Keratinocyte (primary cell): ENCODE measurements around the gene CYP2S1. TPM values are rescaled to one million over a fixed set of nuclear protein-coding genes. Genes with fewer than 3 reads are reported as not detected.

ENCODE experiments used
- DNase-seq: peaks from one replicate; pipeline ENCODE4 v3.0.0-alpha.2; 2011; ENCODE audit warnings: low read depth, missing footprints, low spot score
- FAIRE-seq: peaks from 2 replicates; lab custom pipeline; 2011; peaks lifted over from hg19 to GRCh38; lab: Jason Lieb, UNC
- H2AFZ ChIP-seq: 2 replicates; pipeline ENCODE4 v1.6.0; 2012; ENCODE audit warnings: low read length, control low read depth, inconsistent platforms; ENCODE audit not compliant: control insufficient read depth
- H3K27ac ChIP-seq: 2 replicates; pipeline ENCODE4 v1.5.1; 2011; ENCODE audit warnings: low read length; ENCODE audit not compliant: control insufficient read depth, insufficient read depth
- H3K27me3 ChIP-seq: 3 replicates; pipeline ENCODE4 v1.6.0; 2011; ENCODE audit warnings: low read length; ENCODE audit not compliant: control insufficient read depth, insufficient read depth; ENCODE audit errors: extremely low read depth
- H3K36me3 ChIP-seq, 2 experiments: 2 replicates in 1 of 2; 3 replicates in 1 of 2; pipeline ENCODE4 v1.5.1; 2011; ENCODE audit warnings: low read length in 2 of 2, mild to moderate bottlenecking in 1 of 2; ENCODE audit not compliant: control insufficient read depth in 2 of 2, insufficient read depth in 2 of 2; ENCODE audit errors: extremely low read depth in 1 of 2
- H3K4me1 ChIP-seq: 3 replicates; pipeline ENCODE4 v1.5.1; 2011; ENCODE audit warnings: low read length; ENCODE audit not compliant: control insufficient read depth, insufficient read depth; ENCODE audit errors: extremely low read depth
- H3K4me2 ChIP-seq: 3 replicates; pipeline ENCODE4 v1.6.0; 2011; ENCODE audit warnings: low read depth, low read length; ENCODE audit not compliant: control insufficient read depth, insufficient read depth; ENCODE audit errors: extremely low read depth
- H3K4me3 ChIP-seq, 3 experiments: fragments of 200-600 bp in 1 of 3; sonication (generic) in 1 of 3; 2 replicates in 2 of 3; 3 replicates in 1 of 3; pipeline ENCODE4 v1.5.1; 2011 to 2016; ENCODE audit warnings: low read length in 3 of 3, mild to moderate bottlenecking in 3 of 3, control low read depth in 2 of 3, inconsistent platforms in 1 of 3, low read depth in 1 of 3, mixed read lengths in 1 of 3, mixed run types in 1 of 3, moderate library complexity in 1 of 3; ENCODE audit not compliant: control insufficient read depth in 2 of 3, insufficient read depth in 2 of 3; ENCODE audit errors: extremely low read depth in 1 of 3
- H3K79me2 ChIP-seq: 2 replicates; pipeline ENCODE4 v1.6.0; 2012; ENCODE audit warnings: low read length; ENCODE audit not compliant: control insufficient read depth, insufficient read depth
- H3K9ac ChIP-seq: 3 replicates; pipeline ENCODE4 v1.6.0; 2011; ENCODE audit warnings: low read length; ENCODE audit not compliant: control insufficient read depth, insufficient read depth; ENCODE audit errors: extremely low read depth
- H3K9me1 ChIP-seq: 3 replicates; pipeline ENCODE4 v1.6.0; 2011; ENCODE audit warnings: low read length; ENCODE audit not compliant: control insufficient read depth, insufficient read depth; ENCODE audit errors: extremely low read depth
- H3K9me3 ChIP-seq: 2 replicates; pipeline ENCODE4 v1.5.1; 2012; ENCODE audit warnings: low read depth, low read length; ENCODE audit not compliant: control insufficient read depth
- H4K20me1 ChIP-seq: 3 replicates; pipeline ENCODE4 v1.6.0; 2011; ENCODE audit warnings: low read length; ENCODE audit not compliant: control insufficient read depth, insufficient read depth; ENCODE audit errors: extremely low read depth
- CTCF ChIP-seq, 3 experiments: IDR thresholded peaks in 1 of 3; conservative IDR thresholded peaks in 1 of 3; optimal IDR thresholded peaks in 1 of 3; 2 replicates in 2 of 3; 3 replicates in 1 of 3; pipeline versions ENCODE3 to v1.5.1; 2011; ENCODE audit warnings: low read length in 3 of 3, mild to moderate bottlenecking in 3 of 3, moderate library complexity in 2 of 3, control low read depth in 1 of 3, inconsistent platforms in 1 of 3; ENCODE audit not compliant: insufficient read depth in 2 of 3; ENCODE audit errors: extremely low read depth in 1 of 3
- EZH2 ChIP-seq: IDR thresholded peaks from one replicate; pipeline ENCODE4 v1.6.1; 2012; ENCODE audit warnings: inconsistent platforms, mild to moderate bottlenecking, low read length, moderate library complexity
- dilution Hi-C: fragments of 300-500 bp; cut with MboI; formaldehyde crosslinking; loops from one replicate; pipeline ENCODE4 v1.7.0; 2020; ENCODE audit warnings: low sequenced_read_pairs; ENCODE audit not compliant: extremely low pct_ligation_motif_present
- polyA plus RNA-seq, 5 experiments: library from polyadenylated mRNA; depleted of rRNA in 3 of 5; stranded (reverse) in 3 of 5; stranded (forward) in 1 of 5; unstranded in 1 of 5; fragments of >200 nt; gene quantifications; 1 replicate in 1 of 5; 2 replicates in 3 of 5; 3 replicates in 1 of 5; pipeline versions ENCODE4 v1.2.1 to v1.2.3, GENCODE V29; 2011 to 2012; ENCODE audit warnings: missing spikeins in 2 of 5, low read depth in 1 of 5, low replicate concordance in 1 of 5

The CYP2S1 gene
- polyA plus RNA-seq, 1 donor (not counting 4 experiments of a cell fraction or from before 2014, with no cell fraction given), result 4.9 TPM

GRCh38 chr19:41219924-41220567 is 27.0 kb downstream of the CYP2S1 start:
- H2AFZ ChIP-seq, result no peak overlapping the region
- peaks cover 39% of the 10 kb centered on the region for H3K79me2 ChIP-seq
- H3K36me3 ChIP-seq, result peaks cover 1 to 20% of the 10 kb centered on the region in 2 experiments
- H3K4me3 ChIP-seq, result peak overlapping the region; percentile 58 to 87 (median 85)
- H3K4me1 ChIP-seq, result peaks cover 51% of the 10 kb centered on the region
- DNase-seq, result no peak
- peak overlapping the region; percentile 96 for H3K9ac ChIP-seq
- FAIRE-seq, result no peak
- H3K9me3 ChIP-seq, result no peaks in the 10 kb centered on the region
- dilution Hi-C loops, result no loop called here
- no peaks in the 10 kb centered on the region for H4K20me1 ChIP-seq
- TF ChIP-seq CTCF (optimal IDR thresholded peaks at IDR 0.05 in 1 of 3, IDR thresholded peaks at IDR 0.05 in 1 of 3, conservative IDR thresholded peaks at IDR 0.05 in 1 of 3; ENCODE audit: extremely low read depth in 1 of 3, insufficient read depth in 2 of 3, low read length in 3 of 3) (no peak), EZH2 (no peak)
- H3K27me3 ChIP-seq, result no peaks in the 10 kb centered on the region
- H3K4me2 ChIP-seq, result peak overlapping the region; percentile 90
- peak overlapping the region; percentile 96 for H3K27ac ChIP-seq
- peaks cover 3% of the 10 kb centered on the region for H3K9me1 ChIP-seq

DNA sequence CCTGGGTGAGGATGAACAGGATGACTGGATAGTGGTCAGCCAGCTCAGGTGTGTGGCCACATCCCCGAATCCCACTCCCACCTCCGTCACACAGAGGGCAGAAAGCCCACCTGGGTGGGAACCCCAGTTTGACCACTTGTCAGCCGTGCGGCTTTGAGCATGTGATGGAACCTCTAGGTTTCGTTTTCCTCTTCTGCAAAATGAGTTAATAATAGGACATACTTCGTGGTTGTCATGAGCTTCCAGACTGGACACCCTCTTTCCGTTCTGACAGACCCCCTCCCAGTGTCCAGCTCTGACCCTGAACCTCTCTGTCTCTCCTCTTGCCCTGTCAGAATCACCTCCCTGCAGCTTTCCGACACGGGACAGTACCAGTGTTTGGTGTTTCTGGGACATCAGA is 27.8 kb downstream of the CYP2S1 start:
- dilution Hi-C loops, result no loop called here
- Histone ChIP-seq H3K27me3 (no peaks in the 10 kb centered on the region), H4K20me1 (no peaks in the 10 kb centered on the region), H3K4me1 (peaks cover 59% of the 10 kb centered on the region), H3K9me1 (peaks cover 6% of the 10 kb centered on the region), H3K79me2 (peaks cover 39% of the 10 kb centered on the region), H3K27ac (no peak overlapping the region), H3K4me3 (peak overlapping the region in 2 of 3 experiments; percentile 85 to 87), H3K9ac (no peak overlapping the region), H3K9me3 (no peaks in the 10 kb centered on the region), H3K36me3 (peaks cover 1 to 26% of the 10 kb centered on the region in 2 experiments), H2AFZ (no peak overlapping the region), H3K4me2 (peak overlapping the region; percentile 90)
- no peak for DNase-seq
- TF ChIP-seq EZH2 (no peak), CTCF (optimal IDR thresholded peaks at IDR 0.05 in 1 of 3, IDR thresholded peaks at IDR 0.05 in 1 of 3, conservative IDR thresholded peaks at IDR 0.05 in 1 of 3; ENCODE audit: extremely low read depth in 1 of 3, insufficient read depth in 2 of 3, low read length in 3 of 3) (no peak)
- FAIRE-seq, result no peak
